Measurements from ENCODE around the gene ELP4.

GRCh38 chr11:31636983-31637382, 127.4 kb downstream of the ELP4 start:
- TF ChIP-seq, protein P1, sequence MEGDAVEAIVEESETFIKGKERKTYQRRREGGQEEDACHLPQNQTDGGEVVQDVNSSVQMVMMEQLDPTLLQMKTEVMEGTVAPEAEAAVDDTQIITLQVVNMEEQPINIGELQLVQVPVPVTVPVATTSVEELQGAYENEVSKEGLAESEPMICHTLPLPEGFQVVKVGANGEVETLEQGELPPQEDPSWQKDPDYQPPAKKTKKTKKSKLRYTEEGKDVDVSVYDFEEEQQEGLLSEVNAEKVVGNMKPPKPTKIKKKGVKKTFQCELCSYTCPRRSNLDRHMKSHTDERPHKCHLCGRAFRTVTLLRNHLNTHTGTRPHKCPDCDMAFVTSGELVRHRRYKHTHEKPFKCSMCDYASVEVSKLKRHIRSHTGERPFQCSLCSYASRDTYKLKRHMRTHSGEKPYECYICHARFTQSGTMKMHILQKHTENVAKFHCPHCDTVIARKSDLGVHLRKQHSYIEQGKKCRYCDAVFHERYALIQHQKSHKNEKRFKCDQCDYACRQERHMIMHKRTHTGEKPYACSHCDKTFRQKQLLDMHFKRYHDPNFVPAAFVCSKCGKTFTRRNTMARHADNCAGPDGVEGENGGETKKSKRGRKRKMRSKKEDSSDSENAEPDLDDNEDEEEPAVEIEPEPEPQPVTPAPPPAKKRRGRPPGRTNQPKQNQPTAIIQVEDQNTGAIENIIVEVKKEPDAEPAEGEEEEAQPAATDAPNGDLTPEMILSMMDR (IDR thresholded peaks at IDR 0.05), result no peak
- TF ChIP-seq POLR2A (IDR thresholded peaks at IDR 0.05), result no peak
- no peak for TF ChIP-seq POLR2AphosphoS5 (IDR thresholded peaks at IDR 0.05)
